K562 (cell line): ENCODE results near the gene PRPS1L1. TPM values are rescaled to one million over a fixed set of nuclear protein-coding genes. Genes with fewer than 3 reads are reported as not detected.

Experiments used
- ATAC-seq: fragments of 200-7000 bp; cut with Tn5 transposase; 3 replicates; pipeline ENCODE4 v1.9.1; 2020; ENCODE audit warnings: moderate library complexity
- BruUV-seq: library from RNA; stranded (reverse); fragments of 400-500 nt; replicated peaks from 2 replicates; lab custom pipeline; 2021; lab: Mats Ljungman, UMichigan
- CTCF ChIA-PET: fragments of 300-600 bp; formaldehyde crosslinking; extraction: SDS; loops from one replicate; lab custom pipeline; 2021; ENCODE audit warnings: low intra/inter-chr PET ratio; lab: Yijun Ruan, JAX
- POLR2A ChIA-PET: fragments of 300-600, 350-650 bp; sonication (Branson Sonifier 250); formaldehyde crosslinking; extraction: SDS; loops from one replicate; lab custom pipeline; 2021; ENCODE audit warnings: antibody characterized with exemption, inconsistent platforms; lab: Yijun Ruan, JAX
- DNase-seq, 4 experiments: peaks; one replicate each; pipeline versions ENCODE4 v3.0.0 to v3.0.0-alpha.2; 2011 to 2018; ENCODE audit warnings: low spot score in 3 of 4, mixed read lengths in 3 of 4; ENCODE audit errors: extremely low read depth in 1 of 4
- FAIRE-seq: peaks from 2 replicates; lab custom pipeline; 2011; peaks lifted over from hg19 to GRCh38; lab: Jason Lieb, UNC
- H2AFZ ChIP-seq: 2 replicates; pipeline ENCODE4 v1.6.0; 2011; ENCODE audit warnings: low read depth, low read length, control low read depth, inconsistent platforms
- H3K27ac ChIP-seq: fragments of 200-600 bp; 3 replicates; pipeline ENCODE4 v1.8.0; 2011; ENCODE audit warnings: low read depth, mild to moderate bottlenecking, control low read depth, inconsistent platforms, low read length, moderate library complexity, mixed read lengths; ENCODE audit errors: extremely low read depth
- H3K27me3 ChIP-seq, 2 experiments: fragments of 300-600 bp in 1 of 2; 2 replicates in 1 of 2; 3 replicates in 1 of 2; pipeline versions ENCODE4 v1.6.0 to v1.8.0; 2011; ENCODE audit warnings: inconsistent platforms in 2 of 2, low read length in 2 of 2, mild to moderate bottlenecking in 1 of 2, mixed read lengths in 1 of 2, moderate library complexity in 1 of 2; ENCODE audit not compliant: control insufficient read depth in 2 of 2, insufficient read depth in 2 of 2
- H3K36me3 ChIP-seq: fragments of 300-600 bp; 3 replicates; pipeline ENCODE4 v1.8.0; 2011; ENCODE audit warnings: mild to moderate bottlenecking, low read length, inconsistent platforms; ENCODE audit not compliant: control insufficient read depth, insufficient read depth
- H3K4me1 ChIP-seq, 2 experiments: fragments of 200-600 bp in 1 of 2; replicated peaks in 1 of 2; 2 replicates in 1 of 2; 3 replicates in 1 of 2; pipeline versions ENCODE4 v1.5.1 to v1.8.0; 2011; ENCODE audit warnings: inconsistent platforms in 2 of 2, low read length in 2 of 2, mild to moderate bottlenecking in 1 of 2, mixed read lengths in 1 of 2, moderate library complexity in 1 of 2; ENCODE audit not compliant: control insufficient read depth in 2 of 2, insufficient read depth in 2 of 2
- H3K4me2 ChIP-seq: 2 replicates; pipeline ENCODE4 v1.6.1; 2011; ENCODE audit warnings: low read length, control low read depth, inconsistent platforms, mixed read lengths; ENCODE audit not compliant: insufficient read depth
- H3K4me3 ChIP-seq: fragments of 200-600 bp; sonication (generic), shearing (Covaris generic); 2 replicates; pipeline ENCODE4 v1.5.1; 2016; ENCODE audit warnings: control low read depth, inconsistent platforms
- H3K79me2 ChIP-seq: fragments of 200-600 bp; 3 replicates; pipeline ENCODE4 v1.8.0; 2011; ENCODE audit warnings: low read length, inconsistent platforms; ENCODE audit not compliant: control insufficient read depth, insufficient read depth
- H3K9ac ChIP-seq, 2 experiments: 2 replicates each; pipeline versions ENCODE4 v1.6.0 to v1.6.1; 2011; ENCODE audit warnings: low read depth in 2 of 2, low read length in 2 of 2, control low read depth in 1 of 2, inconsistent platforms in 1 of 2, mild to moderate bottlenecking in 1 of 2, mixed read lengths in 1 of 2; ENCODE audit not compliant: insufficient read depth in 1 of 2
- H3K9me1 ChIP-seq: one replicate; pipeline ENCODE4 v1.6.0; 2011; ENCODE audit warnings: inconsistent platforms, mild to moderate bottlenecking, low read length, moderate library complexity; ENCODE audit not compliant: control insufficient read depth, insufficient read depth
- H3K9me3 ChIP-seq: replicated peaks from 2 replicates; pipeline ENCODE4 v1.5.1; 2011; ENCODE audit warnings: low read depth, low read length, inconsistent platforms; ENCODE audit not compliant: control insufficient read depth, insufficient read depth
- H4K20me1 ChIP-seq: replicated peaks from 2 replicates; pipeline ENCODE4 v1.6.1; 2011; ENCODE audit warnings: low read length, inconsistent platforms, mixed read lengths; ENCODE audit not compliant: control insufficient read depth, insufficient read depth
- HSF4 ChIP-seq: fragments of 250-450 bp; sonication (Bioruptor Pico); IDR thresholded peaks from 2 replicates; pipeline ENCODE4 v2.1.2; 2022; ENCODE audit warnings: mild to moderate bottlenecking, moderate library complexity, borderline replicate concordance
- MTA3 ChIP-seq: fragments of 450-650 bp; formaldehyde crosslinking; IDR thresholded peaks from 2 replicates; pipeline ENCODE4 v1.6.1; 2017; ENCODE audit warnings: mild to moderate bottlenecking, borderline replicate concordance
- PRPF4 ChIP-seq: fragments of 200-400 bp; formaldehyde crosslinking; IDR thresholded peaks from one replicate; pipeline ENCODE4 v1.6.1; 2017; ENCODE audit warnings: low read length, low read depth, mild to moderate bottlenecking; ENCODE audit not compliant: insufficient read depth, poor library complexity, severe bottlenecking
- THRAP3 ChIP-seq: fragments of 450-650 bp; IDR thresholded peaks from 2 replicates; pipeline ENCODE4 v1.6.1; 2016; ENCODE audit warnings: mild to moderate bottlenecking, inconsistent platforms, borderline replicate concordance
- WGBS: fragments of 100-300 bp; shearing (Covaris generic); methylation state at CpG from one replicate; pipeline ENCODE4 v1.1.6; 2016; ENCODE audit warnings: low coverage, mixed read lengths; ENCODE audit not compliant: insufficient coverage; ENCODE audit errors: missing lambda C conversion rate; 5-methylcytosine and 5-hydroxymethylcytosine counted together
- in situ Hi-C: fragments of 300-500 bp; cut with MboI; formaldehyde crosslinking; loops from 4 replicates; pipeline ENCODE4 v1.15.0; 2018; ENCODE audit warnings: inconsistent platforms, mixed read lengths
- intact Hi-C: fragments of 100-400 bp; cut with micrococcal nuclease; formaldehyde crosslinking; loops from 2 replicates; pipeline ENCODE4 v1.14.2; 2022
- polyA plus RNA-seq, 8 experiments: library from polyadenylated mRNA; depleted of rRNA in 4 of 8; stranded (reverse) in 5 of 8; unstranded in 3 of 8; fragments of >200 nt; fragmentation: Nextera tagmentation in 2 of 8; fragmentation: Illumina TruSeq in 1 of 8; extraction: Ambion mirVana in 2 of 8; extraction: Trizol in 1 of 8; gene quantifications; 2 replicates each; pipeline versions ENCODE4 v1.2.1 to v1.2.3, GENCODE V29; 2011 to 2014; ENCODE audit warnings: inconsistent platforms in 1 of 8, missing spikeins in 1 of 8
- total RNA-seq, 7 experiments: library from RNA; depleted of rRNA in 6 of 7; stranded (reverse); fragments of >200 nt in 6 of 7; fragmentation: Illumina TruSeq in 2 of 7; extraction: Trizol in 2 of 7; gene quantifications; 2 replicates each; pipeline versions ENCODE4 v1.2.1 to v1.2.3, GENCODE V29; 2011 to 2021; ENCODE audit warnings: low replicate concordance in 1 of 7
- TF ChIP-seq, protein P1 (sequence below), 2 experiments: IDR thresholded peaks; 2 replicates each; pipeline ENCODE4 v1.6.1; 2012; ENCODE audit warnings: improper control_type of control experiment in 2 of 2, low read depth in 2 of 2, low read length in 2 of 2, borderline replicate concordance in 1 of 2
- TF ChIP-seq, protein P2 (sequence below): sonication (generic); formaldehyde crosslinking; IDR thresholded peaks from 2 replicates; pipeline ENCODE4 v1.8.1; 2023; ENCODE audit warnings: mild to moderate bottlenecking, missing genetic modification reagents

The PRPS1L1 gene
- total and polyA plus RNA-seq, 9 of the 15 experiments (the other 6 are each of a cell fraction or from before 2014, with no cell fraction given): 0.07 to 0.10 (median 0.08) TPM; not detected in 6

DNA sequence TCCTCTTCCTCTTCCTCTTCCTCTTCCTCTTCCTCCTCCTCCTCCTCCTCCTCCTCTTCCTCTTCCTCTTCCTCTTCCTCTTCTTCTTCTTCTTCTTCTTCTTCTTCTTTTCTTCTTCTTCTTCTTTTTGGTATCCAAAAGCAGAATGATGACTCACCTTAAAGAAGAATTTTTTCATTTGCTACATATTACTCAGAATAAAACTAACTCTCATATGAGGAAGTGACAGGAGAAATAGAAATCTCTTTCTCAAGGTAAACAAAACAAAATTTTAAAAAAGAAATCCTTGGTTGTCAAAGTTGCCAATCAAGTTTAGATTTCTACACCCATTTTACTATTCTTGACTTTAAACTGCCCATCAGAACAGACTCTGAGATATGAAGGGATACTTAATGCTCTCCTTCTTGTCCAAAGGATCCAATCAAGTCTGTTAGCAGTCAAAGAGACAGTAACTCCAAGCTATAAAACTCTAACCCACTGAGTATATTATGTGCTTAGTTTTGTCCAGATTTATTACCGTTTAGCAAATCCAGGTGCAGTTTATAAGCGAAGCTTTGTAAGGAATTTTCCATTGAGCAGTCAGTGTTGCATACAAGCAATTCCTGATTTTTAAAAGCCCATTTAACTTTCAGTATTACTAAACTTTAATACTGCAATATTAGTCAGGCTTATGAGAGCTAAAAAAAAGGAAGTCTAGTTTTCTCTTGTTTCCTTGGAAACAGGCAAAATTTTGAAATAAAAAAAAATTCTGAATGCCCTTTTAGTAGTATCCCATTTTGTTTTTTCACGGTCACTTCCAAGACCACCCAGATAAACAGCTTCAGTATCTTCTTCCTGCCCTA lies 44.2 kb downstream of the PRPS1L1 start:
- ATAC-seq: no peak
- POLR2A ChIA-PET: no interaction called here
- H2AFZ ChIP-seq: no peak overlapping the region

More for the DNA sequence above, 44.2 kb downstream of the PRPS1L1 start:
- H3K79me2 ChIP-seq: no peaks in the 10 kb centered on the region
- H3K27ac ChIP-seq: no peak overlapping the region
- in situ Hi-C loops (no loop called here), intact Hi-C loops (no loop called here)
- no peaks in the 10 kb centered on the region for H3K36me3 ChIP-seq
- no TSS peak for BruUV-seq
- WGBS: 0% methylated on average over 3 of the region's 3 CpGs
- no peak for TF ChIP-seq PRPF4
- TF ChIP-seq, protein P1, sequence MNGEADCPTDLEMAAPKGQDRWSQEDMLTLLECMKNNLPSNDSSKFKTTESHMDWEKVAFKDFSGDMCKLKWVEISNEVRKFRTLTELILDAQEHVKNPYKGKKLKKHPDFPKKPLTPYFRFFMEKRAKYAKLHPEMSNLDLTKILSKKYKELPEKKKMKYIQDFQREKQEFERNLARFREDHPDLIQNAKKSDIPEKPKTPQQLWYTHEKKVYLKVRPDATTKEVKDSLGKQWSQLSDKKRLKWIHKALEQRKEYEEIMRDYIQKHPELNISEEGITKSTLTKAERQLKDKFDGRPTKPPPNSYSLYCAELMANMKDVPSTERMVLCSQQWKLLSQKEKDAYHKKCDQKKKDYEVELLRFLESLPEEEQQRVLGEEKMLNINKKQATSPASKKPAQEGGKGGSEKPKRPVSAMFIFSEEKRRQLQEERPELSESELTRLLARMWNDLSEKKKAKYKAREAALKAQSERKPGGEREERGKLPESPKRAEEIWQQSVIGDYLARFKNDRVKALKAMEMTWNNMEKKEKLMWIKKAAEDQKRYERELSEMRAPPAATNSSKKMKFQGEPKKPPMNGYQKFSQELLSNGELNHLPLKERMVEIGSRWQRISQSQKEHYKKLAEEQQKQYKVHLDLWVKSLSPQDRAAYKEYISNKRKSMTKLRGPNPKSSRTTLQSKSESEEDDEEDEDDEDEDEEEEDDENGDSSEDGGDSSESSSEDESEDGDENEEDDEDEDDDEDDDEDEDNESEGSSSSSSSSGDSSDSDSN (IDR thresholded peaks at IDR 0.05; ENCODE audit: borderline replicate concordance in 1 of 2, low read depth in 2 of 2, low read length in 2 of 2): no peak
- TF ChIP-seq, protein P2, sequence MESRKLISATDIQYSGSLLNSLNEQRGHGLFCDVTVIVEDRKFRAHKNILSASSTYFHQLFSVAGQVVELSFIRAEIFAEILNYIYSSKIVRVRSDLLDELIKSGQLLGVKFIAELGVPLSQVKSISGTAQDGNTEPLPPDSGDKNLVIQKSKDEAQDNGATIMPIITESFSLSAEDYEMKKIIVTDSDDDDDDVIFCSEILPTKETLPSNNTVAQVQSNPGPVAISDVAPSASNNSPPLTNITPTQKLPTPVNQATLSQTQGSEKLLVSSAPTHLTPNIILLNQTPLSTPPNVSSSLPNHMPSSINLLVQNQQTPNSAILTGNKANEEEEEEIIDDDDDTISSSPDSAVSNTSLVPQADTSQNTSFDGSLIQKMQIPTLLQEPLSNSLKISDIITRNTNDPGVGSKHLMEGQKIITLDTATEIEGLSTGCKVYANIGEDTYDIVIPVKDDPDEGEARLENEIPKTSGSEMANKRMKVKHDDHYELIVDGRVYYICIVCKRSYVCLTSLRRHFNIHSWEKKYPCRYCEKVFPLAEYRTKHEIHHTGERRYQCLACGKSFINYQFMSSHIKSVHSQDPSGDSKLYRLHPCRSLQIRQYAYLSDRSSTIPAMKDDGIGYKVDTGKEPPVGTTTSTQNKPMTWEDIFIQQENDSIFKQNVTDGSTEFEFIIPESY (CRISPR knock-in tag): no peak
- TF ChIP-seq HSF4 (CRISPR knock-in tag): no peak
- TF ChIP-seq THRAP3: no peak
- no peak for TF ChIP-seq MTA3
- TF ChIP-seq, all 486 proteins: peak for 0
- Histone ChIP-seq H3K4me1 (no peaks in the 10 kb centered on the region), H3K4me3 (no peak overlapping the region), H3K9me1 (no peaks in the 10 kb centered on the region), H3K4me2 (no peak overlapping the region), H3K27me3 (0 out of 5 replicates have a peak, but pooled peaks cover 0 to 2% of the 10 kb centered on the region in 2 experiments), H4K20me1 (no peaks in the 10 kb centered on the region), H3K9me3 (no peaks in the 10 kb centered on the region), H3K9ac (no peak overlapping the region)
- DNase-seq (no peak), FAIRE-seq (no peak)
- CTCF ChIA-PET: no interaction called here
